SK-N-MC (cell line): ENCODE measurements around the gene YBX3.

Experiments used
- EZH2 ChIP-seq: fragments of 200-600 bp; sonication (generic); IDR thresholded peaks from one replicate; pipeline ENCODE4 v1.6.1; 2017; ENCODE audit warnings: antibody characterized with exemption
- FOXP2 ChIP-seq: optimal IDR thresholded peaks from 2 replicates; pipeline ENCODE3; 2011; ENCODE audit warnings: mild to moderate bottlenecking, moderate library complexity; ENCODE audit not compliant: insufficient read depth; ENCODE audit errors: extremely low read length, control extremely low read depth
- POLR2AphosphoS5 ChIP-seq: IDR thresholded peaks from 2 replicates; pipeline ENCODE4 v1.6.1; 2012; ENCODE audit warnings: mild to moderate bottlenecking, low read depth, low read length, borderline replicate concordance

GRCh38 chr12:10705655-10706054 lies 17.5 kb downstream of the YBX3 start:
- TF ChIP-seq POLR2AphosphoS5 (no peak), EZH2 (no peak), FOXP2 (no peak)
